Loucy (cell line): Measurements from ENCODE around the gene JADE2.

Experiments
- H2AFZ ChIP-seq: fragments of 200-600 bp; sonication (generic); 2 replicates; pipeline ENCODE4 v1.6.0; 2016; ENCODE audit warnings: antibody characterized with exemption, mild to moderate bottlenecking, low read length, moderate library complexity
- H3F3A ChIP-seq: fragments of 200-600 bp; 2 replicates; pipeline ENCODE4 v1.6.0; 2016; ENCODE audit warnings: antibody characterized with exemption, low read depth, mild to moderate bottlenecking
- H3K27me3 ChIP-seq: fragments of 200-600 bp; sonication (generic); 2 replicates; pipeline ENCODE4 v1.6.1; 2014; ENCODE audit warnings: low read length, mild to moderate bottlenecking; ENCODE audit not compliant: insufficient read depth, poor library complexity, severe bottlenecking
- H3K36me3 ChIP-seq: fragments of 200-600 bp; sonication (generic); 2 replicates; pipeline ENCODE4 v1.6.1; 2016; ENCODE audit warnings: low read length; ENCODE audit not compliant: insufficient read depth
- H3K4me1 ChIP-seq: fragments of 200-600 bp; sonication (generic); 2 replicates; pipeline ENCODE4 v1.5.1; 2014; ENCODE audit warnings: low read length, mild to moderate bottlenecking; ENCODE audit not compliant: insufficient read depth, poor library complexity, severe bottlenecking
- H3K4me2 ChIP-seq: fragments of 200-600 bp; sonication (generic); 2 replicates; pipeline ENCODE4 v1.6.0; 2014; ENCODE audit warnings: antibody characterized with exemption, low read length, low read depth, mild to moderate bottlenecking; ENCODE audit not compliant: poor library complexity, severe bottlenecking
- H3K4me3 ChIP-seq: fragments of 200-600 bp; sonication (generic); 2 replicates; pipeline ENCODE4 v1.5.1; 2014; ENCODE audit warnings: low read length, mild to moderate bottlenecking, mixed read lengths; ENCODE audit not compliant: poor library complexity, severe bottlenecking
- H3K79me2 ChIP-seq: fragments of 200-600 bp; sonication (generic); 2 replicates; pipeline ENCODE4 v1.6.1; 2014; ENCODE audit warnings: low read length; ENCODE audit not compliant: insufficient read depth
- H3K9ac ChIP-seq: fragments of 200-600 bp; sonication (generic); 2 replicates; pipeline ENCODE4 v1.6.0; 2014; ENCODE audit warnings: mild to moderate bottlenecking, low read depth, low read length, moderate library complexity; ENCODE audit not compliant: poor library complexity, severe bottlenecking
- H3K9me2 ChIP-seq: fragments of 200-600 bp; sonication (generic); replicated peaks from 2 replicates; pipeline ENCODE4 v1.6.1; 2016; ENCODE audit warnings: low read depth, low read length, mixed read lengths
- H3K9me3 ChIP-seq: fragments of 200-600 bp; sonication (generic); 2 replicates; pipeline ENCODE4 v1.6.1; 2014; ENCODE audit warnings: mild to moderate bottlenecking, antibody characterized with exemption, low read length, low read depth; ENCODE audit not compliant: insufficient read depth
- H4K20me1 ChIP-seq: fragments of 200-600 bp; sonication (generic); 2 replicates; pipeline ENCODE4 v1.6.0; 2014; ENCODE audit warnings: antibody characterized with exemption, low read length, mild to moderate bottlenecking; ENCODE audit not compliant: insufficient read depth, poor library complexity, severe bottlenecking
- CTCF ChIP-seq: fragments of 200-600 bp; sonication (generic); conservative IDR thresholded peaks from 2 replicates; pipeline ENCODE4 v1.5.1; 2014; ENCODE audit warnings: mild to moderate bottlenecking, antibody characterized with exemption, low read length
- EZH2phosphoT487 ChIP-seq: fragments of 200-600 bp; IDR thresholded peaks from 2 replicates; pipeline ENCODE4 v1.6.1; 2018; ENCODE audit warnings: antibody characterized with exemption, mild to moderate bottlenecking, moderate library complexity, borderline replicate concordance

JADE2 gene

GRCh38 chr5:134540747-134541733, 15.6 kb downstream of the JADE2 start:
- Histone ChIP-seq H3K36me3 (peaks cover 14% of the 10 kb centered on the region; the same call in 1 of the 2 replicates), H3K4me1 (peaks cover 40% of the 10 kb centered on the region), H3K4me2 (no peak overlapping the region)

GRCh38 chr5:134541736-134542376, 16.4 kb downstream of the JADE2 start:
- Histone ChIP-seq H3K4me2 (no peak overlapping the region), H3K36me3 (peaks cover 14% of the 10 kb centered on the region; the same call in 1 of the 2 replicates), H3K4me3 (no peak overlapping the region), H4K20me1 (peaks cover 3% of the 10 kb centered on the region), H3K9ac (no peak overlapping the region), H3K9me3 (no peaks in the 10 kb centered on the region), H3F3A (peaks cover 17% of the 10 kb centered on the region), H3K27me3 (no peaks in the 10 kb centered on the region), H3K79me2 (peaks cover 26% of the 10 kb centered on the region), H2AFZ (no peak overlapping the region), H3K9me2 (no peaks in the 10 kb centered on the region), H3K4me1 (peaks cover 35% of the 10 kb centered on the region)
- no peak for TF ChIP-seq EZH2phosphoT487
- TF ChIP-seq CTCF, result no peak

More at GRCh38 chr5:134540747-134541733, 15.6 kb downstream of the JADE2 start:
- TF ChIP-seq CTCF, result no peak
- no peak for TF ChIP-seq EZH2phosphoT487
- H3K9ac ChIP-seq, result no peak overlapping the region
- peaks cover 3% of the 10 kb centered on the region for H4K20me1 ChIP-seq
- no peak overlapping the region for H2AFZ ChIP-seq
- no peaks in the 10 kb centered on the region for H3K9me2 ChIP-seq
- no peaks in the 10 kb centered on the region for H3K27me3 ChIP-seq
- peaks cover 17% of the 10 kb centered on the region for H3F3A ChIP-seq
- peaks cover 18% of the 10 kb centered on the region for H3K79me2 ChIP-seq
- no peaks in the 10 kb centered on the region for H3K9me3 ChIP-seq
- no peak overlapping the region for H3K4me3 ChIP-seq

- Histone ChIP-seq H4K20me1 (peaks cover 3% of the 10 kb centered on the region), H3F3A (peaks cover 17% of the 10 kb centered on the region), H3K9ac (peak overlapping the region; percentile 82), H3K9me3 (no peaks in the 10 kb centered on the region), H3K4me2 (peak overlapping the region; percentile 85), H3K27me3 (no peaks in the 10 kb centered on the region), H2AFZ (no peak overlapping the region), H3K4me3 (peak overlapping the region; percentile 71), H3K36me3 (peaks cover 3% of the 10 kb centered on the region; the same call in 1 of the 2 replicates), H3K4me1 (peaks cover 23% of the 10 kb centered on the region), H3K9me2 (no peaks in the 10 kb centered on the region), H3K79me2 (peaks cover 47% of the 10 kb centered on the region)
- TF ChIP-seq CTCF, result no peak
- no peak for TF ChIP-seq EZH2phosphoT487
Measured at GRCh38 chr5:134543820-134544614, 18.5 kb downstream of the JADE2 start.
